Hepatocyte (in vitro differentiated cells): ENCODE data around the gene GOLPH3. TPM values are rescaled to one million over a fixed set of nuclear protein-coding genes. Genes with fewer than 3 reads are reported as not detected.

Experiments used
- DNase-seq: peaks from one replicate; pipeline ENCODE4 v3.0.0-alpha.2; 2016; ENCODE audit warnings: low spot score
- H2AFZ ChIP-seq: fragments of 200-600 bp; sonication (generic); 2 replicates; pipeline ENCODE4 v1.6.0; 2016; ENCODE audit warnings: antibody characterized with exemption, mild to moderate bottlenecking
- H3K27ac ChIP-seq: fragments of 200-600 bp; sonication (generic); 2 replicates; pipeline ENCODE4 v1.5.1; 2016; ENCODE audit warnings: mild to moderate bottlenecking
- H3K27me3 ChIP-seq: fragments of 200-600 bp; sonication (generic); 2 replicates; pipeline ENCODE4 v1.6.1; 2016
- H3K36me3 ChIP-seq: fragments of 200-600 bp; sonication (generic); replicated peaks from 2 replicates; pipeline ENCODE4 v1.5.1; 2016; ENCODE audit warnings: low read depth; ENCODE audit not compliant: insufficient read depth
- H3K4me1 ChIP-seq: fragments of 200-600 bp; sonication (generic); 2 replicates; pipeline ENCODE4 v1.5.1; 2016; ENCODE audit warnings: mild to moderate bottlenecking, moderate library complexity; ENCODE audit not compliant: insufficient read depth
- H3K4me2 ChIP-seq: fragments of 200-600 bp; sonication (generic); 2 replicates; pipeline ENCODE4 v1.6.0; 2016
- H3K4me3 ChIP-seq: fragments of 200-600 bp; sonication (generic); 2 replicates; pipeline ENCODE4 v1.5.1; 2016; ENCODE audit warnings: mild to moderate bottlenecking
- H3K79me2 ChIP-seq: fragments of 200-600 bp; sonication (generic); 2 replicates; pipeline ENCODE4 v1.6.0; 2017; ENCODE audit warnings: mild to moderate bottlenecking
- H3K9me2 ChIP-seq: fragments of 200-600 bp; sonication (generic); replicated peaks from 2 replicates; pipeline ENCODE4 v1.6.0; 2017; ENCODE audit warnings: mild to moderate bottlenecking; ENCODE audit not compliant: insufficient read depth
- H3K9me3 ChIP-seq: fragments of 200-600 bp; sonication (generic); 2 replicates; pipeline ENCODE4 v1.5.1; 2016; ENCODE audit warnings: low read depth, mild to moderate bottlenecking
- H4K20me1 ChIP-seq: fragments of 200-600 bp; sonication (generic); 2 replicates; pipeline ENCODE4 v1.6.0; 2016; ENCODE audit warnings: mild to moderate bottlenecking; ENCODE audit not compliant: insufficient read depth, poor library complexity, severe bottlenecking
- CTCF ChIP-seq: fragments of 200-600 bp; sonication (generic); IDR thresholded peaks from 2 replicates; pipeline ENCODE4 v1.5.1; 2016; ENCODE audit warnings: antibody characterized with exemption, mild to moderate bottlenecking; ENCODE audit not compliant: poor library complexity
- EZH2 ChIP-seq: fragments of 200-600 bp; sonication (generic); IDR thresholded peaks from 2 replicates; pipeline ENCODE4 v1.6.1; 2016; ENCODE audit warnings: antibody characterized with exemption, mild to moderate bottlenecking, borderline replicate concordance
- EZH2phosphoT487 ChIP-seq: fragments of 200-600 bp; sonication (generic); IDR thresholded peaks from one replicate; pipeline ENCODE4 v1.6.1; 2018; ENCODE audit warnings: antibody characterized with exemption, mild to moderate bottlenecking, low read depth, moderate library complexity; ENCODE audit not compliant: unreplicated experiment, severe bottlenecking
- WGBS: methylation state at CpG from one replicate; pipeline ENCODE4 v1.1.6; 2016; ENCODE audit warnings: low lambda C conversion rate; ENCODE audit errors: missing lambda C conversion rate; 5-methylcytosine and 5-hydroxymethylcytosine counted together
- polyA plus RNA-seq: library from polyadenylated mRNA; unstranded; fragments of >200 nt; fragmentation: Nextera tagmentation; extraction: Ambion mirVana; gene quantifications from 2 replicates; pipeline ENCODE4 v1.2.1, GENCODE V29; 2016
- total RNA-seq: library from RNA; depleted of rRNA; stranded (reverse); fragments of >200 nt; gene quantifications from 2 replicates; pipeline ENCODE4 v1.2.3, GENCODE V29; 2014

The GOLPH3 gene
- total and polyA plus RNA-seq, 2 experiments from 2014 or later, result 115 to 145 TPM

GRCh38 chr5:32098291-32098690 is 75.8 kb downstream of the GOLPH3 start:
- no peaks in the 10 kb centered on the region for H3K9me3 ChIP-seq
- WGBS, result 79% methylated on average over 9 of the region's 9 CpGs
- H3K4me3 ChIP-seq, result no peak overlapping the region
- H3K4me1 ChIP-seq, result no peaks in the 10 kb centered on the region
- peak overlapping the region; percentile 3 for H3K27ac ChIP-seq
- H3K36me3 ChIP-seq, result no peaks in the 10 kb centered on the region
- no peaks in the 10 kb centered on the region for H3K9me2 ChIP-seq
- DNase-seq, result no peak
- H3K79me2 ChIP-seq, result no peaks in the 10 kb centered on the region
- H2AFZ ChIP-seq, result no peak overlapping the region
- no peaks in the 10 kb centered on the region for H3K27me3 ChIP-seq
- H4K20me1 ChIP-seq, result no peaks in the 10 kb centered on the region
- TF ChIP-seq EZH2, result no peak
- TF ChIP-seq EZH2phosphoT487, result no peak
- no peak for TF ChIP-seq CTCF
- H3K4me2 ChIP-seq, result no peak overlapping the region

- H3K4me2 ChIP-seq, result no peak overlapping the region
- TF ChIP-seq EZH2phosphoT487 (no peak), EZH2 (no peak), CTCF (no peak)
- H2AFZ ChIP-seq, result no peak overlapping the region
- 94% methylated on average over 10 of the region's 10 CpGs for WGBS
- H3K27me3 ChIP-seq, result no peaks in the 10 kb centered on the region
- H3K36me3 ChIP-seq, result no peaks in the 10 kb centered on the region
- H3K27ac ChIP-seq, result no peak overlapping the region
- no peaks in the 10 kb centered on the region for H4K20me1 ChIP-seq
- no peaks in the 10 kb centered on the region for H3K4me1 ChIP-seq
- DNase-seq, result no peak
- no peaks in the 10 kb centered on the region for H3K9me3 ChIP-seq
- H3K9me2 ChIP-seq, result no peaks in the 10 kb centered on the region
- H3K4me3 ChIP-seq, result no peak overlapping the region
- H3K79me2 ChIP-seq, result no peaks in the 10 kb centered on the region
Measured at GRCh38 chr5:32096891-32097595, 77.1 kb downstream of the GOLPH3 start.

DNA sequence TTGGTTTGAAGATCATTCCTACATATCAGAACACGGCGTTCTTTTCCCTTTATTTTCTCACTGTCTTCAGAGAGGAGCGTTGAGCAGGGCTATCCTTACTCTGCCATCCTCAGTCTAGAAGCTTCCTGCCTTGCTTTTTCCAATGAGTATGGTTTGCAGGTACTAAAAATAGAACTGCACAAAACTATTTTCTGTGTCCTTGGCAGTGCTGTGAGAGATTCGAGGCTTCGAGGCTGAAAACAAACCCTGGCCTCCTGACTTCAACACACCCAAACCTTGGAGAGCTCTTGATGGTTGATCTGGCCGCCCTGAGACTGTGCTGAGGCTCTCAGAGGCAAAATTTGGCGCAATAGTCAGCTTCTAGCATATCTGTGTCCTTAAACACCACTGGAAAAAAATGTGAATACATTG is 78.9 kb downstream of the GOLPH3 start:
- no peak for DNase-seq
- Histone ChIP-seq H3K9me3 (no peaks in the 10 kb centered on the region), H3K4me3 (no peak overlapping the region), H3K9me2 (no peaks in the 10 kb centered on the region), H3K4me1 (no peaks in the 10 kb centered on the region), H4K20me1 (no peaks in the 10 kb centered on the region), H3K27me3 (no peaks in the 10 kb centered on the region), H3K79me2 (no peaks in the 10 kb centered on the region), H3K4me2 (no peak overlapping the region), H3K27ac (no peak overlapping the region), H3K36me3 (no peaks in the 10 kb centered on the region), H2AFZ (no peak overlapping the region)
- WGBS, result 89% methylated on average over 7 of the region's 7 CpGs
- TF ChIP-seq CTCF, result no peak
- TF ChIP-seq EZH2, result no peak
- TF ChIP-seq EZH2phosphoT487, result no peak
